DOHH2 (cell line): ENCODE measurements around the gene TRIP4.
A peak's percentile ranks its signal among the peaks of the same experiment; 100 is the strongest.

Experiments
- H3F3A ChIP-seq: fragments of 200-600 bp; sonication (generic), shearing (Covaris generic); 2 replicates; pipeline ENCODE4 v1.6.0; 2016; ENCODE audit warnings: antibody characterized with exemption, mild to moderate bottlenecking; ENCODE audit not compliant: control insufficient read depth, insufficient read depth
- H3K27ac ChIP-seq: fragments of 200-600 bp; sonication (generic); 2 replicates; pipeline ENCODE4 v1.5.1; 2014; ENCODE audit warnings: low read depth, mild to moderate bottlenecking, low read length, moderate library complexity
- H3K27me3 ChIP-seq: fragments of 200-600 bp; sonication (generic); 2 replicates; pipeline ENCODE4 v1.6.1; 2014; ENCODE audit warnings: mild to moderate bottlenecking, low read length, mixed read lengths; ENCODE audit not compliant: control insufficient read depth
- H3K36me3 ChIP-seq: fragments of 200-600 bp; sonication (generic); 2 replicates; pipeline ENCODE4 v1.6.1; 2014; ENCODE audit warnings: mild to moderate bottlenecking, low read length, moderate library complexity, mixed read lengths; ENCODE audit not compliant: control insufficient read depth
- H3K4me1 ChIP-seq: fragments of 200-600 bp; sonication (generic); 2 replicates; pipeline ENCODE4 v1.6.1; 2014; ENCODE audit warnings: mild to moderate bottlenecking, low read length, mixed read lengths; ENCODE audit not compliant: control insufficient read depth
- H3K4me2 ChIP-seq: fragments of 200-600 bp; sonication (generic); 2 replicates; pipeline ENCODE4 v1.6.0; 2014; ENCODE audit warnings: mild to moderate bottlenecking, low read length, moderate library complexity
- H3K4me3 ChIP-seq: fragments of 200-600 bp; sonication (generic); 2 replicates; pipeline ENCODE4 v1.5.1; 2014; ENCODE audit warnings: mild to moderate bottlenecking, low read length, mixed read lengths
- H3K79me2 ChIP-seq: fragments of 200-600 bp; sonication (generic); 2 replicates; pipeline ENCODE4 v1.6.1; 2014; ENCODE audit warnings: mild to moderate bottlenecking, low read length, mixed read lengths; ENCODE audit not compliant: control insufficient read depth
- H3K9me2 ChIP-seq: fragments of 200-600 bp; sonication (generic); replicated peaks from 2 replicates; pipeline ENCODE4 v1.6.1; 2014; ENCODE audit warnings: mild to moderate bottlenecking, low read length, mixed read lengths; ENCODE audit not compliant: control insufficient read depth
- H3K9me3 ChIP-seq: fragments of 200-600 bp; sonication (generic); 2 replicates; pipeline ENCODE4 v1.6.1; 2014; ENCODE audit warnings: antibody characterized with exemption, low read length, mixed read lengths; ENCODE audit not compliant: control insufficient read depth, insufficient read depth
- H4K20me1 ChIP-seq: fragments of 200-600 bp; sonication (generic); 2 replicates; pipeline ENCODE4 v1.6.0; 2014; ENCODE audit warnings: low read depth, mild to moderate bottlenecking, antibody characterized with exemption, low read length, moderate library complexity; ENCODE audit not compliant: control insufficient read depth, insufficient read depth
- EZH2phosphoT487 ChIP-seq: fragments of 200-600 bp; sonication (generic); IDR thresholded peaks from 2 replicates; pipeline ENCODE4 v1.6.1; 2017; ENCODE audit warnings: borderline replicate concordance, mild to moderate bottlenecking, antibody characterized with exemption, low read length, moderate library complexity, mixed read lengths
- TF ChIP-seq, protein P1 (sequence below): fragments of 200-600 bp; sonication (generic); IDR thresholded peaks from one replicate; pipeline ENCODE4 v1.5.1; 2014; ENCODE audit warnings: antibody characterized with exemption, mild to moderate bottlenecking, low read depth, low read length; ENCODE audit not compliant: poor library complexity, severe bottlenecking

Gene TRIP4

DNA sequence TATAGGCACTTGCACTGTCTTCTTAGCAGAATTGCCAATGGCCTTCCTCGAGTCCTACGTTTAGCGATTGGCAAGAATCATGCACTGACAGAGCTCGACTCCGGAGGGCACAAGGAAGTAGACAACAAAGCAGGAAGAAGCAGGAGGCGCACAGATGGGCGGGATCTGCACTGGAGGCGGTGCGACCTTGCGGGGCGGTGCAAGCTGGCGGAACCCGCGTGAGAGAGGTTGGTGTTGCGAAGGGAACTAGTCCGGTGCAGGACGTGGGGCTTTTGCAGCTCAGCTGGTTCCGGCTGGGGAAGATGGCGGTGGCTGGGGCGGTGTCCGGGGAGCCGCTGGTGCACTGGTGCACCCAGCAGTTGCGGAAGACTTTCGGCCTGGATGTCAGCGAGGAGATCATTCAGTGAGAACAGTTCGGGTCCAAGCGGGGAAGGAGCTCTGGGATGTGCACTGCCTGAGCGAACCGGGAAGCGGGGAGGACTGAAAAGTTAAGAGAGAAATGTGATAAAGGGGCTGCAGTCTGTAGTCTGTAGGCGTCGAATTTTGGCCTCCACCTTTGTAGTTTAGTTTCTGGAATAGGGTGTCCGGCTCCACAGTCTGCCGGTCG lies at the start of gene TRIP4:
TSS of gene TRIP4 (plus strand) at position 275 of the 607 bp plus-strand sequence. CDS start at position 303, 28 bp downstream.
- H3K27ac ChIP-seq: peak within 1 kb of the TSS; percentile 10; the same call in 1 of the 2 replicates
- no peaks in the 10 kb centered on the region for H4K20me1 ChIP-seq
- TF ChIP-seq EZH2phosphoT487: no peak
- TF ChIP-seq, protein P1, sequence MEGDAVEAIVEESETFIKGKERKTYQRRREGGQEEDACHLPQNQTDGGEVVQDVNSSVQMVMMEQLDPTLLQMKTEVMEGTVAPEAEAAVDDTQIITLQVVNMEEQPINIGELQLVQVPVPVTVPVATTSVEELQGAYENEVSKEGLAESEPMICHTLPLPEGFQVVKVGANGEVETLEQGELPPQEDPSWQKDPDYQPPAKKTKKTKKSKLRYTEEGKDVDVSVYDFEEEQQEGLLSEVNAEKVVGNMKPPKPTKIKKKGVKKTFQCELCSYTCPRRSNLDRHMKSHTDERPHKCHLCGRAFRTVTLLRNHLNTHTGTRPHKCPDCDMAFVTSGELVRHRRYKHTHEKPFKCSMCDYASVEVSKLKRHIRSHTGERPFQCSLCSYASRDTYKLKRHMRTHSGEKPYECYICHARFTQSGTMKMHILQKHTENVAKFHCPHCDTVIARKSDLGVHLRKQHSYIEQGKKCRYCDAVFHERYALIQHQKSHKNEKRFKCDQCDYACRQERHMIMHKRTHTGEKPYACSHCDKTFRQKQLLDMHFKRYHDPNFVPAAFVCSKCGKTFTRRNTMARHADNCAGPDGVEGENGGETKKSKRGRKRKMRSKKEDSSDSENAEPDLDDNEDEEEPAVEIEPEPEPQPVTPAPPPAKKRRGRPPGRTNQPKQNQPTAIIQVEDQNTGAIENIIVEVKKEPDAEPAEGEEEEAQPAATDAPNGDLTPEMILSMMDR: no peak
- H3K4me2 ChIP-seq: peak within 1 kb of the TSS; percentile 54
- H3K79me2 ChIP-seq: peaks cover 24% of the 10 kb centered on the region
- no peaks in the 10 kb centered on the region for H3K36me3 ChIP-seq
- H3K27me3 ChIP-seq: no peaks in the 10 kb centered on the region
- no peaks in the 10 kb centered on the region for H3K9me3 ChIP-seq
- peaks cover 7% of the 10 kb centered on the region for H3F3A ChIP-seq
- H3K4me1 ChIP-seq: peaks cover 16% of the 10 kb centered on the region
- H3K4me3 ChIP-seq: peak within 1 kb of the TSS; percentile 78
- no peaks in the 10 kb centered on the region for H3K9me2 ChIP-seq

DNA sequence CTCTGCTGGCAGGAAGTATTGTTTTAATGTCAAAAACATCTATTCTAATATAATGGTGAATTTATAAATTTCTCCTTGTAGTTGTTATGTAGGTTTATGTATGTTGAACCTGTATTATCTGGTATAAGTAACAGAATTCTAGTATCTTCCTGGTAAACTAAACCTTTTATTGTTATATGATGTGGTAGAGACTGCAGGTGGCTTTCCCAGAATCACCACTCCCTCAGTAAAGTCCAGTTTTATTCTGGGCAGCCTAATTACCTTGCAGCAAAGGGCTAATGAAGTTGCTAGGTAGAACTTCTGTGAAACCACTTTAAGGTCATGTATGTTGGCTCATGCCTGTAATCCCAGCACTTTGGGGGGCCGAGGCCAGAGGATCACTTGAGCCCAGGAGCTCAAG lies 47.3 kb upstream of the TRIP4 start:
- H3K4me1 ChIP-seq: peaks cover 3% of the 10 kb centered on the region; the same call in 1 of the 2 replicates
- no peaks in the 10 kb centered on the region for H3K27me3 ChIP-seq
- no peak overlapping the region for H3K4me3 ChIP-seq
- H3K9me2 ChIP-seq: no peaks in the 10 kb centered on the region
- TF ChIP-seq EZH2phosphoT487: no peak
- TF ChIP-seq, protein P1: no peak
- H3K79me2 ChIP-seq: peaks cover 16% of the 10 kb centered on the region
- no peak overlapping the region for H3K4me2 ChIP-seq
- H3K9me3 ChIP-seq: no peaks in the 10 kb centered on the region
- peaks cover 13% of the 10 kb centered on the region for H3F3A ChIP-seq
- H3K27ac ChIP-seq: no peak overlapping the region
- H3K36me3 ChIP-seq: peaks cover 6% of the 10 kb centered on the region
- no peaks in the 10 kb centered on the region for H4K20me1 ChIP-seq

DNA sequence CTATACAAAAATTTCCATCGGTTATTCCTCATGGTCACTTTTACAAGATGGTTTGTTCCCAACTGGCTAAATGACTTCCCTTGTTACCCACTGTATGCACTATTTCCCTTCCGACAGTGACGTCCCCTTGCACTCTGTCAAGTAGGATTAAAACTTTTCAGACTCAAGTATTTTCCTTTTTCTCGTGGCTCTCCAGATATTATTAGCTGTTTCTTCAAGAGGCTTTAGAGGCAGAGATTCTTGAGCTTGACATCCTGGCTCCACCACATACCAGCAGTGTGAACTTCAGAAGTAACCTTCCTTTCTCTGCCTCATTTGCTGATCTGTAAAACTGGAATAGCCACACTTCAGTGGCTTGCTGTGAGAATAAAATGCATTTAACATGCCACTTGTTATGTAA lies 45.7 kb upstream of the TRIP4 start:
- no peaks in the 10 kb centered on the region for H4K20me1 ChIP-seq
- peaks cover 6% of the 10 kb centered on the region for H3K36me3 ChIP-seq
- H3K9me2 ChIP-seq: no peaks in the 10 kb centered on the region
- no peak overlapping the region for H3K27ac ChIP-seq
- H3K4me2 ChIP-seq: no peak overlapping the region
- no peak overlapping the region for H3K4me3 ChIP-seq
- H3K79me2 ChIP-seq: peaks cover 17% of the 10 kb centered on the region
- no peak for TF ChIP-seq EZH2phosphoT487
- TF ChIP-seq, protein P1: no peak
- H3K27me3 ChIP-seq: no peaks in the 10 kb centered on the region
- no peaks in the 10 kb centered on the region for H3F3A ChIP-seq
- H3K4me1 ChIP-seq: peaks cover 5% of the 10 kb centered on the region; the same call in 1 of the 2 replicates
- no peaks in the 10 kb centered on the region for H3K9me3 ChIP-seq
